Upper lobe of left lung (tissue), 4 donors: ENCODE measurements around the gene GCG.

Source experiments
- CTCF ChIP-seq, 6 experiments: fragments of 450-650 bp in 4 of 6; fragments of 200-600 bp in 2 of 6; sonication (generic) in 2 of 6; IDR thresholded peaks; one replicate each; pipeline ENCODE4 v1.5.1; 2016 to 2019; ENCODE audit warnings: antibody characterized with exemption in 6 of 6
- EP300 ChIP-seq, 4 donors: sonication (generic); formaldehyde crosslinking; IDR thresholded peaks; one replicate each; pipeline ENCODE4 v1.5.1; 2017; ENCODE audit warnings: antibody characterized with exemption in 4 of 4, control low read depth in 2 of 4
- POLR2A ChIP-seq, 4 donors: fragments of 450-650 bp; IDR thresholded peaks; one replicate each; pipeline ENCODE4 v1.5.1; 2016 to 2017; ENCODE audit warnings: antibody characterized with exemption in 4 of 4, mild to moderate bottlenecking in 2 of 4
- POLR2AphosphoS5 ChIP-seq, 2 donors: sonication (generic); formaldehyde crosslinking; IDR thresholded peaks; one replicate each; pipeline ENCODE4 v1.5.1; 2017; ENCODE audit warnings: antibody characterized with exemption in 2 of 2

DNA sequence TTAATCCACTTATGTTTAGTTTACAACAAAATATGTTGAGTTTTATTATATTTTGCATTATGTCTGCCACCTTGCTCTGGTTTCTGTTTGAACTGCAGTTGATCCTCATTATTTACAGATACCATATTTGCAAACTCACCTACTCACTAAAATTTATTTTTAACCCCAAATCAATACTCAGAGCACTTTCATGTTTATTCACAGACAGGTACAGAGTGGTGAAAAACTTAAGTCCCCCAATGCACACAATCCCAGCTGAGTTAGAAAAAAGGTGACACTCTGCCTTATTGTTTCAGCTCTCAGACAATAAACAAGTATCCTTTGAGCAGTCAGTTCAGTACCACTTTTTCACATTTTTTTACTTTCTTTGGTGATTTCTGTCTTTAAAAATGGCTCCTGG lies 13.7 kb downstream of the GCG start:
- TF ChIP-seq CTCF (IDR thresholded peaks at IDR 0.05) (no peak), POLR2A (IDR thresholded peaks at IDR 0.05) (no peak), POLR2AphosphoS5 (IDR thresholded peaks at IDR 0.05) (no peak), EP300 (IDR thresholded peaks at IDR 0.05) (no peak)
